ENCODE data around the gene MT1G. TPM values are rescaled to one million over a fixed set of nuclear protein-coding genes. Genes with fewer than 3 reads are reported as not detected.

The MT1G gene
- total RNA-seq, 1 experiment from 2014 or later = not detected

- no peak for DNase-seq (ENCODE audit: low read depth in 1 of 2, low spot score in 2 of 2)
- Histone ChIP-seq H3K27me3 (replicated peaks) (no peaks in the 10 kb centered on the region), H3K4me1 (replicated peaks) (no peaks in the 10 kb centered on the region), H3K27ac (no peak overlapping the region), H3K9me3 (replicated peaks) (no peaks in the 10 kb centered on the region), H3K36me3 (no peaks in the 10 kb centered on the region), H3K4me3 (no peak overlapping the region)
Observed at GRCh38 chr16:56697456-56698155, 29.7 kb upstream of the MT1G start.

GRCh38 chr16:56695246-56695645, 27.4 kb upstream of the MT1G start:
- Histone ChIP-seq H3K4me3 (no peak overlapping the region), H3K27ac (no peak overlapping the region), H3K4me1 (replicated peaks) (no peaks in the 10 kb centered on the region), H3K36me3 (no peaks in the 10 kb centered on the region), H3K9me3 (replicated peaks) (no peaks in the 10 kb centered on the region), H3K27me3 (replicated peaks) (no peaks in the 10 kb centered on the region)
- DNase-seq (ENCODE audit: low read depth in 1 of 2, low spot score in 2 of 2) = no peak

- Histone ChIP-seq H3K27me3 (replicated peaks) (no peaks in the 10 kb centered on the region), H3K27ac (no peak overlapping the region)
Observed at GRCh38 chr16:56691885-56692284, 24.0 kb upstream of the MT1G start.

GRCh38 chr16:56690420-56691122, 22.7 kb upstream of the MT1G start:
- Histone ChIP-seq H3K9me3 (replicated peaks) (0 out of 2 replicates have a peak, but pooled peaks cover 4% of the 10 kb centered on the region), H3K27me3 (replicated peaks) (no peaks in the 10 kb centered on the region), H3K36me3 (no peaks in the 10 kb centered on the region), H3K27ac (no peak overlapping the region), H3K4me1 (replicated peaks) (no peaks in the 10 kb centered on the region), H3K4me3 (no peak overlapping the region)
- DNase-seq (ENCODE audit: low read depth in 1 of 2, low spot score in 2 of 2) = no peak

More at GRCh38 chr16:56691885-56692284, 24.0 kb upstream of the MT1G start:
- H3K9me3 ChIP-seq (replicated peaks) = 0 out of 2 replicates have a peak, but pooled peaks cover 2% of the 10 kb centered on the region
- DNase-seq (ENCODE audit: low read depth in 1 of 2, low spot score in 2 of 2) = no peak
- H3K4me3 ChIP-seq = no peak overlapping the region
- H3K36me3 ChIP-seq = no peaks in the 10 kb centered on the region
- no peaks in the 10 kb centered on the region for H3K4me1 ChIP-seq (replicated peaks)

- no peak overlapping the region for H3K4me3 ChIP-seq
- no peaks in the 10 kb centered on the region for H3K36me3 ChIP-seq
- 0 out of 2 replicates have a peak, but pooled peaks cover 4% of the 10 kb centered on the region for H3K9me3 ChIP-seq (replicated peaks)
- no peak overlapping the region for H3K27ac ChIP-seq
- H3K27me3 ChIP-seq (replicated peaks) = no peaks in the 10 kb centered on the region
- H3K4me1 ChIP-seq (replicated peaks) = no peaks in the 10 kb centered on the region
- DNase-seq (ENCODE audit: low read depth in 1 of 2, low spot score in 2 of 2) = no peak
Observed at GRCh38 chr16:56689171-56689570, 21.3 kb upstream of the MT1G start.

- DNase-seq (ENCODE audit: low read depth in 1 of 2, low spot score in 2 of 2) = no peak
- Histone ChIP-seq H3K4me3 (no peak overlapping the region), H3K4me1 (replicated peaks) (no peaks in the 10 kb centered on the region), H3K27me3 (replicated peaks) (no peaks in the 10 kb centered on the region), H3K27ac (no peak overlapping the region), H3K9me3 (replicated peaks) (0 out of 2 replicates have a peak, but pooled peaks cover 4% of the 10 kb centered on the region), H3K36me3 (no peaks in the 10 kb centered on the region)
Observed at GRCh38 chr16:56688762-56689161, 20.9 kb upstream of the MT1G start.

- H3K27me3 ChIP-seq (replicated peaks) = no peaks in the 10 kb centered on the region
- no peak overlapping the region for H3K27ac ChIP-seq
- H3K4me3 ChIP-seq = no peak overlapping the region
- H3K36me3 ChIP-seq = no peaks in the 10 kb centered on the region
- no peak for DNase-seq (ENCODE audit: low read depth in 1 of 2, low spot score in 2 of 2)
- peaks cover 11% of the 10 kb centered on the region for H3K4me1 ChIP-seq (replicated peaks)
- 0 out of 2 replicates have a peak, but pooled peaks cover 4% of the 10 kb centered on the region for H3K9me3 ChIP-seq (replicated peaks)
Observed at GRCh38 chr16:56686758-56687157, 18.9 kb upstream of the MT1G start.

- H3K4me3 ChIP-seq = no peak overlapping the region
- DNase-seq (ENCODE audit: low read depth in 1 of 2, low spot score in 2 of 2) = no peak
- no peak overlapping the region for H3K27ac ChIP-seq
- H3K4me1 ChIP-seq (replicated peaks) = peaks cover 12% of the 10 kb centered on the region
- H3K9me3 ChIP-seq (replicated peaks) = 0 out of 2 replicates have a peak, but pooled peaks cover 4% of the 10 kb centered on the region
- H3K36me3 ChIP-seq = no peaks in the 10 kb centered on the region
- no peaks in the 10 kb centered on the region for H3K27me3 ChIP-seq (replicated peaks)
Observed at GRCh38 chr16:56684926-56685590, 17.2 kb upstream of the MT1G start.

- Histone ChIP-seq H3K36me3 (no peaks in the 10 kb centered on the region), H3K4me3 (no peak overlapping the region), H3K4me1 (replicated peaks) (peaks cover 12% of the 10 kb centered on the region), H3K27me3 (replicated peaks) (no peaks in the 10 kb centered on the region), H3K9me3 (replicated peaks) (0 out of 2 replicates have a peak, but pooled peaks cover 4% of the 10 kb centered on the region), H3K27ac (no peak overlapping the region)
- DNase-seq (ENCODE audit: low read depth in 1 of 2, low spot score in 2 of 2) = no peak
Observed at GRCh38 chr16:56684256-56684925, 16.5 kb upstream of the MT1G start.

- Histone ChIP-seq H3K4me1 (replicated peaks) (peaks cover 12% of the 10 kb centered on the region), H3K27ac (no peak overlapping the region), H3K36me3 (no peaks in the 10 kb centered on the region), H3K27me3 (replicated peaks) (no peaks in the 10 kb centered on the region), H3K4me3 (no peak overlapping the region), H3K9me3 (replicated peaks) (0 out of 2 replicates have a peak, but pooled peaks cover 4% of the 10 kb centered on the region)
- DNase-seq (ENCODE audit: low read depth in 1 of 2, low spot score in 2 of 2) = no peak
Observed at GRCh38 chr16:56683424-56684172, 15.7 kb upstream of the MT1G start.

GRCh38 chr16:56682703-56683397, 15.0 kb upstream of the MT1G start:
- no peaks in the 10 kb centered on the region for H3K27me3 ChIP-seq (replicated peaks)
- 0 out of 2 replicates have a peak, but pooled peaks cover 4% of the 10 kb centered on the region for H3K9me3 ChIP-seq (replicated peaks)
- H3K4me1 ChIP-seq (replicated peaks) = peaks cover 12% of the 10 kb centered on the region
- peak overlapping the region; percentile 41 for H3K4me3 ChIP-seq
- no peaks in the 10 kb centered on the region for H3K36me3 ChIP-seq
- no peak for DNase-seq (ENCODE audit: low read depth in 1 of 2, low spot score in 2 of 2)
- no peak overlapping the region; the same call in 1 of the 2 replicates for H3K27ac ChIP-seq

GRCh38 chr16:56681939-56682702, 14.3 kb upstream of the MT1G start, which contains the start of gene MT1X:
TSS of gene MT1X (plus strand) at chr16:56682470. CDS start at chr16:56682541, 71 bp downstream.
- Histone ChIP-seq H3K27me3 (replicated peaks) (peaks cover under 1% of the 10 kb centered on the region; the same call in 1 of the 2 replicates), H3K4me3 (peak within 1 kb of the TSS; percentile 41), H3K36me3 (no peaks in the 10 kb centered on the region), H3K9me3 (replicated peaks) (0 out of 2 replicates have a peak, but pooled peaks cover 4% of the 10 kb centered on the region), H3K4me1 (replicated peaks) (peaks cover 12% of the 10 kb centered on the region), H3K27ac (no peak within 1 kb of the TSS; the same call in 1 of the 2 replicates)
- peak; percentile 81 to 83 for DNase-seq (ENCODE audit: low read depth in 1 of 2, low spot score in 2 of 2)
